HK-2 (cell line): ENCODE results near the gene POMGNT2.

Experiments
- DNase-seq: peaks from one replicate; pipeline ENCODE4 v3.0.0-alpha.2; 2018; ENCODE audit not compliant: unreplicated experiment

Gene POMGNT2

GRCh38 chr3:43043793-43044192, 62.1 kb downstream of the POMGNT2 start:
- no peak for DNase-seq

- no peak for DNase-seq
These were observed 62.7 kb downstream of the POMGNT2 start for GRCh38 chr3:43043071-43043766.

GRCh38 chr3:43041517-43041916, 64.4 kb downstream of the POMGNT2 start:
- no peak for DNase-seq

GRCh38 chr3:43038010-43038409, 67.9 kb downstream of the POMGNT2 start:
- no peak for DNase-seq

GRCh38 chr3:43036621-43037423, 69.1 kb downstream of the POMGNT2 start:
- DNase-seq = no peak

- no peak for DNase-seq
These were observed 70.0 kb downstream of the POMGNT2 start for GRCh38 chr3:43035801-43036365.

GRCh38 chr3:43034911-43035310, 71.0 kb downstream of the POMGNT2 start:
- DNase-seq = no peak

GRCh38 chr3:43034200-43034599, 71.7 kb downstream of the POMGNT2 start:
- DNase-seq = no peak

GRCh38 chr3:43032646-43033628, 72.9 kb downstream of the POMGNT2 start:
- no peak for DNase-seq

GRCh38 chr3:43031889-43032545, 73.9 kb downstream of the POMGNT2 start:
- DNase-seq = no peak

GRCh38 chr3:43031485-43031884, 74.4 kb downstream of the POMGNT2 start:
- no peak for DNase-seq

GRCh38 chr3:43030162-43030935, 75.5 kb downstream of the POMGNT2 start:
- DNase-seq = no peak
